Central memory CD4-positive, alpha-beta T cell (primary cell): ENCODE data around the gene AP3B1.

Experiments used
- DNase-seq: peaks from one replicate; pipeline ENCODE4 v3.0.0; 2022
- total RNA-seq, 3 experiments: gene quantifications; one replicate each; lab custom pipeline; 2026; lab: John Stamatoyannopoulos, UW

The AP3B1 gene, protein sequence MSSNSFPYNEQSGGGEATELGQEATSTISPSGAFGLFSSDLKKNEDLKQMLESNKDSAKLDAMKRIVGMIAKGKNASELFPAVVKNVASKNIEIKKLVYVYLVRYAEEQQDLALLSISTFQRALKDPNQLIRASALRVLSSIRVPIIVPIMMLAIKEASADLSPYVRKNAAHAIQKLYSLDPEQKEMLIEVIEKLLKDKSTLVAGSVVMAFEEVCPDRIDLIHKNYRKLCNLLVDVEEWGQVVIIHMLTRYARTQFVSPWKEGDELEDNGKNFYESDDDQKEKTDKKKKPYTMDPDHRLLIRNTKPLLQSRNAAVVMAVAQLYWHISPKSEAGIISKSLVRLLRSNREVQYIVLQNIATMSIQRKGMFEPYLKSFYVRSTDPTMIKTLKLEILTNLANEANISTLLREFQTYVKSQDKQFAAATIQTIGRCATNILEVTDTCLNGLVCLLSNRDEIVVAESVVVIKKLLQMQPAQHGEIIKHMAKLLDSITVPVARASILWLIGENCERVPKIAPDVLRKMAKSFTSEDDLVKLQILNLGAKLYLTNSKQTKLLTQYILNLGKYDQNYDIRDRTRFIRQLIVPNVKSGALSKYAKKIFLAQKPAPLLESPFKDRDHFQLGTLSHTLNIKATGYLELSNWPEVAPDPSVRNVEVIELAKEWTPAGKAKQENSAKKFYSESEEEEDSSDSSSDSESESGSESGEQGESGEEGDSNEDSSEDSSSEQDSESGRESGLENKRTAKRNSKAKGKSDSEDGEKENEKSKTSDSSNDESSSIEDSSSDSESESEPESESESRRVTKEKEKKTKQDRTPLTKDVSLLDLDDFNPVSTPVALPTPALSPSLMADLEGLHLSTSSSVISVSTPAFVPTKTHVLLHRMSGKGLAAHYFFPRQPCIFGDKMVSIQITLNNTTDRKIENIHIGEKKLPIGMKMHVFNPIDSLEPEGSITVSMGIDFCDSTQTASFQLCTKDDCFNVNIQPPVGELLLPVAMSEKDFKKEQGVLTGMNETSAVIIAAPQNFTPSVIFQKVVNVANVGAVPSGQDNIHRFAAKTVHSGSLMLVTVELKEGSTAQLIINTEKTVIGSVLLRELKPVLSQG
- total RNA-seq, result 95.6 to 119 (median 106) reads per million in 3 experiments

DNA sequence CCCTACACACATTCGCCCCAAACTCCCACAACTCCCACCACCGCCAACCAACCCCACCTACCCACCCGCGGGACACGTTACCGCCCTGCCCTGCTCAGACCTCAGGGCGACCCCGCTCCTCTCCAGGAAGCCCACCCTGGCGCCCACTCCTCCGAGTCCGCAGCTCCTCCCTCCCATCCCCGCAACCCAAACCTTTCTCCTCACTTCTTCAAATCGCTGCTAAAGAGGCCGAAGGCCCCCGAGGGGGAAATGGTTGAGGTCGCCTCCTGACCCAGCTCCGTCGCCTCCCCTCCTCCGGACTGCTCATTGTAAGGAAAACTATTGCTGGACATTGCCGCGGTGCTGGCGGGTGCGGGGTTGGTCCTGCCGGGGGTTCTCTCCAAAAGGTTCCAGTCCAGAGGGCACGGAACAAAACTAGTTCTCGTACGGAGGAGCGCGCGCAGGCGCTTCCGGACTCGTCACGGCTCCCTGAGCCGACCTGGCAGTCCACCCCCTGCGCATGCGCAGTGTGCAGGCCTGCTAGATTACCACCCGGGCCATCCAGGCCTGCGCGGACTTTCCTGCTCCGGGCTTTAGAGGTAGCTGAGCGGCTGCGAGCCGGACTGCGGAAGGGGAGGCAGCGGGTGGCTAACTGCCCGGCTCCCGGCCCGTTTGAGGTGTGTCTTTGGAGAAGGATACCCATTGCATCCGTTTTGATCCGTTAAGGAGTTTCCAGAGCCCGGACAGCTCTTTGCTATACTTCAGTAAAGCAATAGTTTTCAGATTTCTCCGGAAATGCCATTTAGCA, at the start of gene AP3B1:
AP3B1 (minus strand) TSS at position 451 of the 787 bp plus-strand sequence; CDS start at position 332, 119 bp downstream.
- DNase-seq, result peak; percentile 97

DNA sequence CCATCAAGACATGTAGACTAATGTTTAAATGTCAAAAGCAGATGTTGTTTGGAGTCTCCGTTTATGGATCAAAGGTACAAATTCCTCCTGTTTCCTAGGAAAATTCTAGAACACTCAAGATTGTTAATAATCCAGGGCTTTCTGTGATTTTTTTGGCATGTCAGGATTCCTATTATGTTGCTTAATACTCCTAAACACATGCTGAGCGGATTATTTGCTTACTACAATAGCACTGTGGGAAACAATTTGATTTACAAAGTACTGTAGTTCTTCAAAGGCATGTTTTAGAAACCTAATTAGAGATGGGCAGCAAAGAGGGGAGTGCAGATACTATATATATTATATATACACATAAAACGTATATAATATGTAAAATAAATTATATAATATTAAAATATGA, 46.9 kb upstream of the AP3B1 start:
- DNase-seq, result no peak

DNA sequence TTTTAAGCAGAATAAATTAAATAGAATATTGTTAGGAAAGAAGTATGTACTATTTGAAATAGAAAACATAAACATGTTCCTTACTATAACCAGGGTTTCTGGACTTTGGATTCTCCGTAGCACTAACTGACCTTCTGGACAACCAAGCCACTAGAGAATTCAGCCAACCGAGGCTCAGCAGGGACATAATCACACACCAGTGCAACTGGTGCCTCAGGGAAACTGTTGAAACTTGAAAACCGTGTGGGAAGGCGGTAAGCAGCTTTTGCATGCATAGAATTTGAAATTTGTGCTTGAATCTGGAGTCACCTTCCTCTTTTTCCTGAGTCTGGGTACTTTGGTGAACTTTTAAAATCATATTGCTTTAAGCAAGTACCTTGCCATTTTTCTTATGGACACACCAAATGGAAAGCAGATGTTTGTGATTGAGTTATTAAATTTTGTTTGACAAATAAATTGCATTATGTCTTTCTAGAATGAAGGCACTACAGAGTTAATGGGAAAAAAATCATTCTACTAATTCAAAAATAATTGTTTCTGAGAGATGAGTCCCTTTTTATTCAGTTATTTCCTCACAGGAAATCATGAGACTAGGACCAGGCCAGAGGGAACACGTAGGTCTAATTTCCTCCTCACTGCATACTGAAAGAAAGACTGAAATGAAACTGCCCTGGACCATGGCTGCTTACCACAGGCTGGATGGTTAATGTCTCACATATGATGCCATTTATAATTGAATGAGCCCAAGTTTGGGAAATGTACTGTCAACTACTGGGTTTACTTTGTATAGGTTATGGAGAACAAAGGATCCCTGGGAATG, 45.3 kb upstream of the AP3B1 start:
- no peak for DNase-seq

DNA sequence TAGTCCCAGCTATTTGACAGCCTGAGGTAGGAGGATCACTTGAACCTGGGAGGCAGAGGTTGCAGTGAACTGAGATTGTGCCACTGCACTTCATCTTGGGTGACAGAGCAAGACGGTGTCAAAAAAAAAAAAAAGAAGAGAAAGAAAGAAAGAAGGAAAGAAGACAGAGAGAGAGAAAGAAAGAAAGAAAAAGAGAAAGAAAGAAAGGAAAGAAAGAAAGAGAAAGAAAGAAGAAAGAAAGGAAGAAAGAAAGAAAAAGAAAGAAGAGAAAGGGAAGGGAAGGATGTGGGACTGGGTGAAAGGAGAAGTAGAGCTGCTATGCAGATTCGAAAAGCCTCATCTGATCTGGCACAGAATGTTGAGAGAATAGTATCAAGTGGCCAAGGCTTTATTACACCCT, 42.2 kb upstream of the AP3B1 start:
- DNase-seq, result no peak

DNA sequence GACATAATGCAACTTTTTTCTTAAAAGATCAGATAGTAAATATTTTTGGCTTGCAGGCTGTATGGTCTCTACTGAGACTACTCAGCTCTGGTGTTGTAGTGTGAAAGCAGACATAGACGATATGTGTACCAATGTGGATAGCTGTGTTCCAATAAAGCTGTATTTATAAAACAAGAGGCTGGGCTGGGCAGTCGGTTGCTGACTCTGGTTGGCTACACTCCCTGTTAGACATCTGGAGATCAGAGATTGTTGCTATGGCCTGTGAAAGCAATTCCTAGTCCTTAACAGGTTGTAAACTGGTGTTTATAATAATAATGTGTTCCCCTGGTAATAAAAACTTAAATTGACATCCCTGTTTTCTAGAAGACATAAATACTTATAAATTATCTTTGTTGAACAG, 41.5 kb upstream of the AP3B1 start:
- DNase-seq, result no peak

DNA sequence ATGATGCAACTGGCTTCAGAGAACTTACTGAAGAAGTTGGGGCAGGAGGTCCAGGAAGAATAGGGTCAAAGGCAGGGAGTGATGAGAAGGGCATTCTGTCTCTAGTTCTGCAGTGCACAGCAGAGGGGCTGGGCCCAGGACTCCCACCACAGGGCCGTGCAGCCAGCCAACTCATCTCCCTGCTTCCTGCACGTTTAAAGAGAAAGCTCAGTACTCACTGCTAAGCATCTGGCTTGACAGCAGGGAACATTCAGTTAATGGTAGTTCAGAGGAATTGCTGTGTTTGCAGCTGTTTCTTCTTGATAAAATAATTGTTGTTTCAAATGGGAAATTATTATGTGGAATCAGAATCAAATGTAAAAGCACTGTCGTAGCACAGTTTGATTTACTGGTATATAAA, 40.3 kb upstream of the AP3B1 start:
- DNase-seq, result no peak

DNA sequence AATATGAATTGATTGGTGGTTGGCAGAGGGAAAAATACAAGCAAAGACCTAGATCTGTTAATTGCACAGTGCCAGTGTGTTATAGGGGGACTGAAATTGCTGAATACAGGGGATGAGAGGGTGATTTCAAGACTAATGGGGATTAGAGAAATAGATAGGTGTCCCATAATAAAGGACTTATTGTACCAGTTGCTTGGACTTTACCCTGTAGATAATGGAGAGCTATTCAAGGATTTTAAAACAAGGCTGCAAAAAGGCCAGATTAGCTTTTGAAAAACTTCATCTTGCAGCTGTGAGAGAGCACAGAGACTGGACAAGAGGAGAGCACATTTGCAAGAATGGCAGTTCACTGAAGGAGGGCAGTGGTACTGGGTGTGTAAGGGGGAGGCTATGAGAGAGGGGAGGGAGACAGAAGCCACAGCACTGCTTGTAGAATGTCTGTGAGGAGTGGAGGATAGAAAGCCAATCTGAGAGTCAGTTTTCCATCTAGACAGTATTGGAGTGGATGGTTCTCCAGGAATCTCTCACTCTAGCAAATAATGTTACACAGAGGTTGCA, 37.1 kb upstream of the AP3B1 start:
- DNase-seq, result no peak

DNA sequence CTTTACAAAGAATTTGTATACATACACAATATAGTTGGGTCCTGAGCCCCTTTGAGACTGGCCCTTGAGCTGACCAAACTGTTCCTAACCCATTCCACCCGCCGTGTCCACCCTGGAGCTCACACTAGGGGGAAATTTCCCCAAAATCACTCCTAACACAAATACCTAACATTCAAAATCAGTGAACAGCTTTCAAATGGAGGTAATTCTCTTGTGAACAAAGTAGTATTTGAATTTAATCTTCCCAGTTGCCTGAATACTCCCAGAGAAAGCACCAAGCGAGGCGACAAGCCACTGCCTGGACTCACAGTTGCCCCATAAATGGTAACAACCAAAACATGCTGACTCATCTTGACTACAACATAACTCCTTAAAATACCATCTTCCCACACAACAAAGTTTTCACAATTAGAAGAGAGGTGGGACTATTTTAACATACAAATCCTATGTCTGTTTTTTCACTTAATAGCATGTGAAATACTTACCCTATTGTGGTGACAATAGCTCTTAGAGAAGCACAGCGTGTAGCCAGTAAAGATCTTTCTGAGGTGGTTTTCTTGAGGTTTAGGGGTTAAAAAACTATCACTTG, 34.2 kb upstream of the AP3B1 start:
- DNase-seq, result no peak

DNA sequence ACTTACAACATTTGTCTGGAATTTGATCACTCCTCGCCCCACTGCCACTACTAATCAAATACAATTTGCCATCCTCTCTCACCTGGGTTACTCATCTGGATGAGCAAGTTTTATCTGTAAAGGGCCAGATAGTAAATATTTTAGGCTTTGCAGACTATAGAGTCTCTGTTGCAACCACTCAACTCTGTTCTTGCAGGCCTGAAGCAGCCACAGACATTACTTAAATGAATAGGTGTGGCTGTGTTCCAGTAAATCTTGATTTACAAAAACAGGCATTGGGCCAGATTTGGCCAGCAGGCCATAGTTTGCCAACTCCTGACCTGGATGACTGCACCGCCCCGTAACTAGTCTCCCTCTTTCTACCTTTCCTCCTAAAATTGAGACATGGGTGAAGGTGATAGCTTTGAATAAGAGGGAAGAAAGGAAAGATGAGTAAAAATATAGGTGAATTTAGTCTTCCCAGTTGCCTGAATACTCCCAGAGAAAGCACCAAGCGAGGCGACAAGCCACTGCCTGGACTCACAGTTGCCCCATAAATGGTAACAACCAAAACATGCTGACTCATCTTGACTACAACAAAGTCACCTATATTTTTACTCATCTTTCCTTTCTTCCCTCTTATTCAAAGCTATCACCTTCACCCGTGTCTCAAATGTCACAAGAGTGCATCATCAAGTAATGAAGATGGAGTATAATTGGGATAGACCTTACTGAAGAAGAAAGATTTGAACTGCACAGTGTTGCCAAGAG, 33.4 kb upstream of the AP3B1 start:
- DNase-seq, result no peak

DNA sequence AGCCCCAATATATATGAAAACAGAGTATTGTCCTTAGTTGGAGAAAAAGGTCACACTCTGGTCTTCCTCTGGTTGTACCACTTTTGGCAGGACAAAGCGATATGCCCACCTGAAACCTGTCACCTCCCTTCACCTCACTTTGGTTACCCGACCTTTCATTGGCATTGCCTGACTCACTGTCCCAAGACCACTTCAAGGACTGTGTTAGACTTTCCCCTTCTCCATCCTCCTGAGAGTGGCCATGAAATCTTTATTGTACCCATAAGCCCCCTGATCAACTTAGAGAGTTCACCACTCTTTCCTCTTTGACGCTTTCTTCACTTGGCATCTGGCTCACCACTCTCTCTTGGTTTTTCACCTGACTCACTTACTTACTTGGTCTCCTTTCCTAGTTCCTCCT, 32.4 kb upstream of the AP3B1 start:
- no peak for DNase-seq

DNA sequence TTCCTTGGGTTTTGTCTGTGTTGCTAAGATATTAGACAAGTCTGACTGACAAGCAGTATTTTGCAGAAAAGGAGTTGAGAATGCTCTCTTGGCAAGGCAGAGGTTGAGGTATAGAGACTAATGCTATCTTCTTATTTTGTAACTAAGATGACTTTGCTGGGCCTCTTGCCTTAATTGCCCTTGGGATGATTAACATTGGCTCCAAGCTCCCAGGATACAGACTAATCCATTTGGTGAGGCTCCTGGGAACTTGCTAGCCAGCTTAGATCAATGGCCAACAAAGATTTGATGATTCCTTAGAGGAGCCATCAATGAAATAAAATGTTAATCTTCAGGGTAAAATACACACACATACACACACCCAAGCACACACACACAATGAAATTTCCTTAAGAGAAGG, 28.7 kb upstream of the AP3B1 start:
- DNase-seq, result no peak

DNA sequence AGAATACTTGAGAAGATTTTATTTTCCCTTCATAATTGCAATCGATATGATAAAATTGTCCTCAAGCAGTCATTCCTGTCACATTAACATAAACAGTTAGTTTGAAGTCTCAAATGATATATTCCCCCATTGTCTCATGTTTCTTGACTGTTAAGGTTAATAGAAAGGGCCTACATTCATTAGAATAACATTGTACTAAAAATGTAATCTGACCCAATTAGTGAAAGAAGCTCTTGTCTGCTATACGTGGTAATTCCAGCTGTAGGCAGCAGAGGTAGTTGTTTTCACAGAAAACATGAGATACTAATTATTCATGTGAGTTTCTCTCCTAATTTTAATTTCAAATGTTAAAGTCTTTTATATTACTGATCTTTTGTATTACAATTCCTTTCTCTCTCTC, 25.9 kb upstream of the AP3B1 start:
- no peak for DNase-seq

DNA sequence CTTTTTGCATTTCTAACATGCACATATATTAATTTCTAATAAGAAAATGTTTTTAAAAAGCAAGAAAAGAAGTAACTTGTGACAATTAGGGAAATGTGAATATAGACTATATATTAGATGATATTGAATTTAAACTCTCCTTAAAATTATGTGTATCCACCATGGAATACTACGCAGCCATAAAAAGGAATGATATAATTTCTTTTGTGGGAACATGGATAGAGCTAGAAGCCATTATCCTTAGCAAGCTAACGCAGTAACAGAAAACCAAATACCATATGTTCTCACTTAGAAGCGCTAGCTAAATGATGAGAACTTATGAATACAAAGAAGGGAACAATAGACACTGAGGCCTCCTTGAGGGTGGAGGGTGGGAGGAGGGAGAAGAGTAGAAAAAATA, 23.8 kb upstream of the AP3B1 start:
- no peak for DNase-seq

DNA sequence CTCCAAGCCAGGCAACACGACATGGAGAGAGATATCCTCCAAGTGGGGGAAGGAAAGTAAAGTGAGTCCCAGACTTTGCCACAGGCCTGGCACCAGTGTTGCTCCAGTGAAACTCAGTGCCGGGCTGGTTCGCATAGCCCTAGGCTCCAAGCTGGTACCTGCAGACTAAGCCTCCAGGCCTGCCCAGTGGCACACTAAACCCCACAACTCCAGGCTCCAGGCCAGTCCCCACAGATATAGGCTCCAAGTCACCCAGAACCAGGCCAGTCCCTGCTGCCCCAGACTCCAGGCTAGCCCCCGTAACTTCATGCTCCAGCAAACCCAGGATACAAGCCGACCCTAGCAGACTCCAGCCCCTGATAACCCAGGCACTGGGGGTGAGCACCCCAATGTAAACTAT, 23.0 kb upstream of the AP3B1 start:
- no peak for DNase-seq

DNA sequence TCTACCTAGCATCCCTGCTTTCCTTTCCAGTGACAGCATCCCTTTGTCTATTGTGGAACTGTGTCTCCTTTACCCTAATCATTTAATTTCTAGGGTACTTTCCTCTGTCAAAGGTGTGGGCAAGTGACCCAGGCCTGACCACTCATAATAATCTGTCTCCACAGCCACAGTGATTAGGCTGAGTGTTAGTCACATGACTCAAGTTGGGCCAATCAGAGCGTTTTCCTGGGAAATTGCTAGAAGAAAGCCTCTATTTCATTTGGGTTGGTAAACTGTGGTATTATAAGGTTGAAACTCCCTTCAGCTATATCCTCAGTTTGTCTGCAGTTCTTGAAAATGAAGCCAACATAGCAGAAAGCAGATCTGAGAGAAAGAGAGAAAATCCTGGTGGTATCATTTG, 14.2 kb upstream of the AP3B1 start:
- no peak for DNase-seq

DNA sequence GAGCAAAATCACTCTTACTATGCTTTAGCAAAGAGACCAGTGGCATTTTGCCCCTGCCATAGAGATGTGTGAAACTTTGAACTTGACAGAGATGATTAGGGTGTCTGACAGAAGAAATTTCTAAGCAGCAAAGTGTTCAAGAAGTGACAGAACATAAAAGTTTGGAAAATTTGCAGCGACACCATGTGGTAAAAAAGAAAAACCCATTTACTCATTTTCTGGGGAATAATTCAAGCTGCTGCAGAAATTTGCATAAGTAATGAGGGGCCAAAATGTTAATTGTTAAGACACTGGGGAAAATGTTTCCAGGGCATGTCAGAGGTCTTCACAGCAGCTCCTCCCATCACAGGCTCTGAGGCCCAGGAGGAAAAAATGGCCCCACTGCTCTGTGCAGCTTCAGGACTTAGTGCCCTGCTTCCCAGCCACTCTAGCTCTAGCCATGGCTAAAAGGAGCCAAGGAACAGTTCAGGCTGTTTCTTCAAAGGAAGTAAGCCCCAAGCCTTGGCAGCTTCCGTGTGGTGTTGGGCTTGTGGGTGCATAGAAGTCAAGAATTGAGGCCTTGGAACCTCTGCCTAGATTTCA, 6.1 kb upstream of the AP3B1 start:
- DNase-seq, result peak; percentile 15

DNA sequence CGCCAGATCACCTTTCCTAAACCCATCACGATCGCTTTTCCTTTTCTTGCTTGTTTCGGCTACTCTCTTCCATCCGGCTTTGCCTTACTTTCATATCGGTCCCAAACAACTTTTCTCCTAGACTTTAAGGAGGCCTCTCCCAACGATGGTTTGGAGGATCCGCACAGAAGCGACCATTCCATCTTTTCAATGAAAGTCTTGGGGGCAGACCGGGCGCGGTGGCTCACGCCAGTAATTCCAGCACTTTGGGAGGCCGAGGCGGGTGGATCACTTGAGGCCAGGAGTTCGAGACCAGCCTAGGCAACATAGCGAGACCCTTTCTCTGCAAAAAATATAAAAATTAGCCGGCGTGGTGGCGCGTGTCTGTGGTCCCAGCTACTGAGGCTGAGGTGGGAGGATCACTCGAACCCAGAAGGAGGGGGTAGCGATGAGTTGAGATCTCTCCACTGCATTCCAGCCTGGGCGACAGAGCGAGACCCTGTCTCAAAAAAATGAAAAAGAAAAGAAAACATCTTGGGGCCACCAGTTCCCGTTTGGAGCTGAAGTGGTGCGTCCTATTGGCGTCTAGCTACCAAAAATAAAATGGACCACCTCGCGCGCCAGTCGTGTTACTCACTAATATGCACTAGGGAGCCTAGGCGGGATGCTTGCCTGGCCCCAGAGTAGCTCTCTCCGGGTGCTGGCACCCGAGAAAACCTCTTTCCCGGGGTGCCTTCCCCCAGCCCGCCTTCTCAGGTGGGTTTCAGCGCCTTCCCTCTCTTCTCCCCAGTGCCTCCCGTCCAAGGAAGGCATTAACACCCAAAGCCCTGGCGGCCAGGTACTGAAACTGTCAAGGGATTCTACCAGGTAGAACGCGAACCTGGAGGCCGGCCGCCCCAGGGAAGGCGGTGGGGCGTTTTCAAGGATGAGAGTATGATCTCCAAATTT, 800 bp upstream of the AP3B1 start:
- peak; percentile 58 for DNase-seq

DNA sequence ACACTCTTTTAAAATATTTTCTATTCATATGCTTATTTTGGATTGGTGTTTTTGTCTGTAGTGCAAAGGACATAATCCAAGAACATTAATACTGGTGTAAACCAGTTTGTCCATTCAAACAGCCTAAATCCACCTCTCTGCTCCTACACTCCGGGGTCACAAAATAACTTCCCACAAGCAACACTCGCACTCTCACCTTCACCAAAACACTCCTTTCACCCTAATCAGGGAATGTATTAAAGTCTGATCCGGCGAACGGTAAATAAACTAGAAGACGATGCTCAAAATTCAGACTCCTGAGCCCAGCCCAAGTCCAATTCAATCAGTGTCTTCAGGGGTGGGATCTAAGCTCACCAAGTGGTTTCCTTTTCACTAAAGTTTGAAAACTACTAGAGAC, 649 bp downstream of the AP3B1 start:
- DNase-seq, result no peak

DNA sequence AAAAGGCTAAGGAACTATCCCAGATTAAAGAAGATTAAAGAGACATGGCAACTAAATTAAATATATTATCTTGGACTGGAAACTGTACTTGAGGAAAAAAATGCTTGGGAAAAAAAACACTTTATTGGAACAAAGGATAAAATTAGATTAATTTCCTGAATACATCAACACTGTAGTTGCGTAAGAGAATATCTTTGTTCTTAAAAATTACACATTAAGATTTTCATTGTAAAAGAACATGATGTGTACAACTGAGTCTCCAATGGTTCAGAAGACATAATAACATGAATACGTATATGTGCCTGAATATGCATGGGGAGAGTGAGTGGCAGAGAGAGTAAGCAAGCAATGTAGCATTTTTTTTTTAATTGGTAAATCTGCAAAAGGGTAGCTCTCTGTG, 2.8 kb downstream of the AP3B1 start:
- no peak for DNase-seq
